NCI-H2227 (cell line): ENCODE data around the gene RALGDS.
"Not testable (repeated sequence)": the region's sequence is repeated elsewhere in the genome, so short reads cannot be mapped to it uniquely, and the experiment has no call there.

Experiments
- DNase-seq: peaks from one replicate; lab custom pipeline; 2025; ENCODE audit not compliant: unreplicated experiment; lab: John Stamatoyannopoulos, UW

RALGDS gene

DNA sequence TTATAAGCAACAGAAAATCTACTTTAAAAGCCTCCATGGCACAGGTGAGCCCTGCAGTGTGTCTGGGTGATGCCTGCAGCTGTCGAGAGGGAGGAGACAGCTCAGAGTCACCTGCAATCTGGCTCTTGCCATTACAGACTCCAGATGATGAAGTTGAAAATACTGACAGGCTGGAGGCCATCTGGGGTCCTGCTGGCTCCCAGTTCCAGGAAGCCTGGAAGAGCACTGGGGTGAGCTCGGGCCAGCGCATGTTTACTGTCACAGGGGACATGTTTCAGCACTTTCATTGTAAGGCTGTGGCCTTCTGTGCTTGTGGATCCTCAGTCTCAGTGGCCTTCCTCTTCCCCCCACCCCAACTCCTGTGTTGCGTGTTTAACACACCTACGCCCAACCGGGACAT lies 30.9 kb downstream of the RALGDS start:
- DNase-seq: no peak

DNA sequence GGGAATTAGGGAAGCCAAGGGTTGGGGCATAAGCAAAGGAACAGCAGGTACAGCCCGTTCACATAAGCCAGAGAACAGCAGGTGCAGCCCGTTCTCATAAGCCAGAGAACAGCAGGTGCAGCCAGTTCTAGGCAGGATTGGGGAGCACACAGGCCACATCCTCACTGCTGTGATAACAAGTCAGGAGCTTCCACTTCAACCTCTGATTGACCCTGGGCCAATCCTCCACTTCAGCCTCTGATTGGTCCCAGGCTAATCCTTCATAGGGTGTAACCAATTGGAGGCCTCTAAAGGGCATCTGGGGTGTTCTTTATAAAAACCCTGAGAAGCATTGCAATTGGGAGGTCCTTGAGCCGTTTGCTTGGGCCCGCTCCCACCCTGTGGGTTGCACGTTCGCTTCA lies 31.8 kb downstream of the RALGDS start:
- DNase-seq: no peak

DNA sequence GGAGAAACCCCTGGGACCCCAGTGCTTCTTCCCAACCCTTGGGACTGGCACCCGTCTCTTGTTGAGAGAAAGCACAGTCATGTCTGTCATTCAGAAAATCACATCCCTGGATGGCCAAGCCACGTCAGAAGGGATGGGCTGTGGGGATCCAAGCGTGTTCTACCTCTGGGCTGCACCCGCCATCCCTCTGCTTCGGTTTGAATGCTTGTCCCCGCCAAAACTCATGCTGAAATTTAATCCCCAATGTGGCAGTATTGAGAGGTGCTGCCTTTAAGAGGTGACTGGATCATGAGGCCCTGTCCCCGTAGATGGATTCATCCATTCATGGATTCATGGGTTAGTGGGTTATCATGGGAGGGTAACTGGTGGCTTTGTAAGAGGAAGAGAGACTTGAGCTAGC lies 32.3 kb downstream of the RALGDS start:
- DNase-seq: no peak

DNA sequence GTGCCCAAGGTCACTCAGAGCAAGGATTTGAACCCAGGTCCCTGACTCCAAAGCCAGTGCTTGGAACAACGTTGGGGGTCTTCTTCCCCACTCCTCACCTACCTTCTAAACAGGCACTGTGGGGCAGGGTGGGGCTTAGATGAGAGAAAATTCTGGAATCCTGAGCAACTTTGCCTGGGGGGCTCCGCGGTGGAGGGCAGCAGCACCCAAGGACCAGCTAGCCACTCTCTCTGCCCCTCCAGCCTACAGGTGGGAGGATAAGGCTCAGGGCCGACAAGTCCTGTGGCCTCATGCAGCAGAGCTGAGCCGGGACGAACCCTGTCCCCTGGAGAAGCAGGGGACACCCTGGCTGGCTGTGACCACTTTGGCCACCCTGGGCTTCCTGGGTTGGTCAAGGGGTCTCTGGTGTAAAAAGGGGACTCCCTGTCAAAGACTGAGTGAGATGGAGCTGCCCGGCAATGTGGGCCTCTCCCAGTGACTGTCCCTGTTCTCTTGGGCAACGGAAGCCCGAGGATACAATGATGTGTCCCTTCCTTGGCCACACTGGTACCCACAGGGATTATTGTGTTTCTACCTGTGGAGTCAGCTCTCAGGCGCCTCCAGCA lies 32.8 kb downstream of the RALGDS start:
- DNase-seq: no peak

DNA sequence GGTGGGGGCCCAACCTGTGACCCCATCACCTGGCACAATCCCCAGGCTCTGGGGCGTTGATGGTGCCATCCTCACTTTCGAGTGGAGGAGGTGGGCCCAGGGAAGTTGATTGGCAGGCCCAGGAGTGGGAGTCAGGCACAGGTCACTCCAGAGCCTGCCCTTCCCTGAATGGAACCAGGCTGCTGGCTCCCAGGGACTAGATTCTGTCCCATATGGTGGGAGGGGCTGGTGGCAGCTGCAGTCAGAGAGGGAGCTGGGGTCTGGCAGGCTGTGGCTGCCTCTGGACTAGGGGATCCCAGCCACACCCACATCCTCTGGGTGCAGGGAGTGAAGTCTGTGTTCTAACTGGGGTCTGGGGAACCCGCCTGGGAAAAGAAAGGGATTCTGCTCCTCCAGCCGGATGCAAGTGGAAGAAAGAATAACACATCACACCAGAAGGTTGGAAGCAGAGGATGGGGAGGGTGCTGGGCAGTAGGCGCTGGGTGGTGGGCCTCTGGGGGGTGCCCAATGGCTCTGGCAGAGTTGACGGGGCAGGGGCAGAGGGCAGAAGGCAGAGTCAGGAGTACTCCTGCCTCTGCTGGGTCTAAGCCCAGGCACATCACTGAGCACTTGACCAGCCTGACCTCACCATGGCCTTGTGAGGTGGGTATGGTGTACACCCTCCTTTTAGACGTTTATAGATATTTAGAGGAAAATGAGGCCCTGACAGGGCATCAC lies 33.5 kb downstream of the RALGDS start:
- no peak for DNase-seq

DNA sequence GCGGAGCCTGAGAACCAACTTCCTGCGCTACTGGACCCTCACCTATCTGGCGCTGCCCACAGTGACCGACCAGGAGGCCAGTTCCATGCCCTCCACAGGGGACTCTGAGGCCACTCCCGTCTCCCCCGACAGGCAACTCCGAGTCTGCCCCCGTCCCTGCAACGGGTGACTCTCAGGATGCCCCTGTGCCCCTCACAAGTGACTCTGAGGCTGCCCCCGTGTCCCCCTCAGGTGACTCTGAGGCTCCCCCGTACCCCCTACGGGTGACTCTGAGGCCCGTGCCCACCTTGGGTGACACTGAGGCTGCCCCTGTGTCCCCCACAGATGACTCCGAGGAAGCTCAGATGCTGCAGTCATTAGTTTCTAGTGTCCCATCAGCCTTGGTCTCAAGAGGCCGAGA lies 34.1 kb downstream of the RALGDS start:
- DNase-seq: no peak

DNA sequence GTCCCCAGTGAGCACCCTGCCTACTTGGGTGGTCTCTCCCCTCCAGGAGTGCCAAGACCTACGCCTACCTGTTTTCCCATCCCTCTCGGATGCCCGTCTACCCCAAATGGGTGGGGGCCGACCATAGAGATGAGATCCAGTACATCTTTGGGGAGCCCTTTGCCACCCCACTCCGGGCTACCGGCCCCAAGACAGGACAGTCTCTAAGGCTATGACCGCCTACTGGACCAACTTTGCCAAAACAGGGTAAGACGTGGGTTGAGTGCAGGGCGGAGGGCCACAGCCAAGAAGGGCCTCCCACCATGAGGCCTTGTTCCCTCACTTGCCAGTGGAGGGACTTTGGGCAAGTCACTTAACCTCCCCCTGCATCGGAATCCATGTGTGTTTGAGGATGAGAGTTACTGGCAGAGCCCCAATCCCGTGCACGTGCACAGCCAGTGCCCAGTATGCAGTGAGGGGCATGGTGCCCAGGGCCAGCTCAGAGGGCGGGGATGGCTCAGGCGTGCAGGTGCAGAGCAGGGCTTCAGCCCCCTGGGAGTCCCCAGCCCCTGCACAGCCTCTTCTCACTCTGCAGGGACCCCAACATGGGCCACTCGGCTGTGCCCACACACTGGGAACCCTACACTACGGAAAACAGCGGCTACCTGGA lies 34.7 kb downstream of the RALGDS start:
- DNase-seq: not testable (repeated sequence)

DNA sequence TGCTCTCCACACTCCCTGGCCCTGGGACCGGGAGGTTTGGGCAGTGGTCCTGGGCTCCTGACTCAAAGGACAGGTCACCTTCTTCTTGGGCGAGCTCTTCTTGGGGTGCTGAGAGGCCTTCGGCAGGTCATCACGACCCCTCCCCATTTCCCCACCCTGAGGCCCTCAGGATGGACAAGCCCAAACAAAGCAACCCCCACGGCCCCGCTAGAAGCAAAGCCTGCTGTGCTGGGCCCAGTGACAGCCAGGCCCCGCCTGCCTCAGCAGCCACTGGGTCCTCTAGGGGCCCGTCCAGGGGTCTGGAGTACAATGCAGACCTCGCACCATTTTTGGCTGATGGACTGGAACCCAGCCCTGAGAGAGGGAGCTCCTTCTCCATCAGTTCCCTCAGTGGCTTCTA lies 37.4 kb downstream of the RALGDS start:
- not testable (repeated sequence) for DNase-seq

DNA sequence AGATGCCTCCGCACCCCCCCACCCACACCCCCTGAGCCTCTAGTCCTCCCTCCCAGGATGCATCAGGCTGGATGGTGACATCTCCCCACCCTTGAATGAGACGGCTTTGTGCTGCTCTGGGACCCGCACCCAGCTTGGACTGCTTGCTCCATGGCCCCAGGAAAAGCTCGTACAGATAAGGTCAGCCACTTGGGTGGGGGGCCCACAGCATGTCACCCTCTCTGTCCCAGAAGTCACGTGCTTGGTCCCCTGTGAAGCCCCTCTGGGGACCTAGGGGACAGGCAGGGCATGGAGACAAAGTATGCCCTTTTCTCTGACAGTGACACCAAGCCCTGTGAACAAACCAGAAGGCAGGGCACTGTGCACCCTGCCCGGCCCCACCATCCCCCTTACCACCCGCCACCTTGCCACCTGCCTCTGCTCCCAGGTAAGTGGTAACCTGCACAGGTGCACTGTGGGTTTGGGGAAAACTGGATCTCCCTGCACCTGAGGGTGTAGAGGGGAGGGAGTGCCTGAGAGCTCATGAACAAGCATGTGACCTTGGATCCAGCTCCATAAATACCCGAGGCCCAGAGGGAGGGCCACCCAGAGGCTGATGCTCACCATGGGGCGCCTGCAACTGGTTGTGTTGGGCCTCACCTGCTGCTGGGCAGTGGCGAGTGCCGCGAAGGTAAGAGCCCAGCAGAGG lies 38.9 kb downstream of the RALGDS start:
- not testable (repeated sequence) for DNase-seq

DNA sequence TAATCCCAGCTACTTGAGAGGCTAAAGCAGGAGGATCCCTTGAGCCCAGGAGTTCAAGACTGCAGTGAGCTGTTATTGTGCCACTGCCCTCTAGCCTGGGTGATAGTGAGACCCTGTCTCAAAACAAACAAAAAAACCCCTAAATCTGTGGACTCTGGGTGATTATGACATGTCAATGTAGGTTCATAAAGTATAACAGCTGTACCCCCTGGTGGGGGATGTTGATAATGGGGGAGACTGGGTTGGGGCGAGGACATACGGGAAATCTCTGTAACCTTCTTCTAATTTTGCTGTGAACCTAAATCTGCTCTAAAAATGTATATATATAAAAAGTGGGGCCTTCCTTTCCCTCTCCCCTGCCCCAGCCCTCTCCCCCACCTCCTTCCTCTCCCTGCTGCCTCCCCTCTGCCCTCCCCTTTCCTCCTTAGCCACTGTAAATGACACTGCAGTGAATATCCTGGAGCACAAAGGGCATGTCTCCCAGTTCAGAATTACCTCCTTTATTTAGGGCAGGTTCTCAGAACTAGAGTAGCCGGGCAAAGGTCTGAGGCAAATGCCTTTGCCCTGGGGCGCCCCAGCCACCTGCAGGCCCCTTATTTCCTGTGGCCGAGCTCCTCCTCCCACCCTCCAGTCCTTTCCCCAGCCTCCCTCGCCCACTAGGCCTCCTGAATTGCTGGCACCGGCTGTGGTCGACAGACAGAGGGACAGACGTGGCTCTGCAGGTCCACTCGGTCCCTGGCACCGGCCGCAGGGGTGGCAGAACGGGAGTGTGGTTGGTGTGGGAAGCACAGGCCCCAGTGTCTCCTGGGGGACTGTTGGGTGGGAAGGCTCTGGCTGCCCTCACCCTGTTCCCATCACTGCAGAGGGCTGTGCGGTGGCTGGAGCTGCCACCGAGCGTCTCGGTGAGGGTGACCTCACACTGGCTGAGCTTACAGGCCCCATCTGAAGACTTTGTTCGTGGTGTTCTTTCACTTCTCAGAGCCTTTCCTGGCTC lies 40.0 kb downstream of the RALGDS start:
- DNase-seq: not testable (repeated sequence)

DNA sequence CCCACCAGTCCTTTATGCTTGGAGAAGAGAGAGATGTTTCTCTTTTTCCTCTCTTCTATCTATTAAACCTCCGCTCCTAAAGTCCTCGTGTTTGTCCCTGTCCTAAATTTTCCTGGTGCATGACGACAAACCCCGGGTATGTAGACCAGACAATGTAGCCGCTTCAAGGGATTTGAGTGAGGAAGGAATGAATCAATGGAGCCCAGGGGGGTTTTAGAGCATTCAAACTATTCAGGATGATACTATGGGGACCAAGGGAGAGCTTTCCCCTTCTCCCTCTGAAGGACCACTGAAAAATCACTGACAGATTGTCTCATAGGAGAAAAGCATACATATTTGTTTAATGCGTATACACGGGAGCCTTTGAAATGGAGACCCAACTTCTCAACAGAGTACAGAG lies 40.9 kb downstream of the RALGDS start:
- DNase-seq: no peak

DNA sequence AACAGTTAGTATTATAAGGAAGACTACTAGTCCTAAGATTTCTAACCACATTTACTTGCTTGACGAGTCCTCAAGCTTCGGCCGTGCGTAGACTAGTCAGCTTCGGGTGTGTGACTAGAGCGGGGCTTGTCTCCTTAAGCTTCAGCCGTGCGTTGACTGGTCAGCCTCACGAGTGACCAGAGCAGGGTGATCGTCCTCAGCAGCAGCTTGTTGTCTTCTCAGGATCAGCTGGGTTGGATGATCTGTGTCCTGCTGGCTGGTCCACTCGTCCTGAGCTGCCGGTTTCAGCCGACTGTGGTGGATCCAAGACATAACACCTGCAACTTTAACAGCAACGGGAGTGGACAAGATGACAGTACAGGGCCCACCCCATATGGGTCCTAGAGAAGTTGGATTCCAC lies 42.6 kb downstream of the RALGDS start:
- DNase-seq: no peak

DNA sequence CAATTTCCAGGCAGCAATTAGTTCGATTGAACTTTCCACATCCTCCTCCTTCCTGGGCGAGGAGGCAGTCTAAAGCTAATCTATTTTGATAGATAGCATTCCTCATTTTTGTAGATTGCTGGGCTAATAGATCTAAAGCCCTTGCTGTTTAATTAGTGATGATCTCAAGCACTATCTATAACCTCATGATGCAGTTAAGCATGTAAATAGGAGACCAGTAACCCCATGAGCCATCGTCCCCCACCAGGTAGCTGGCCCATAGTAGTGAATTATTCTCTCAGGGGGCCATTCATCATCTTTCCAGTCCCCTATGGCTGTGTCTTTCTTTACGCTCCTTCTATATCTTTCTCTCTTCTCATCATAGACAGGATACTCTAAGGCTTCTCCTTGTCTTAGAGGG lies 44.3 kb downstream of the RALGDS start:
- no peak for DNase-seq

DNA sequence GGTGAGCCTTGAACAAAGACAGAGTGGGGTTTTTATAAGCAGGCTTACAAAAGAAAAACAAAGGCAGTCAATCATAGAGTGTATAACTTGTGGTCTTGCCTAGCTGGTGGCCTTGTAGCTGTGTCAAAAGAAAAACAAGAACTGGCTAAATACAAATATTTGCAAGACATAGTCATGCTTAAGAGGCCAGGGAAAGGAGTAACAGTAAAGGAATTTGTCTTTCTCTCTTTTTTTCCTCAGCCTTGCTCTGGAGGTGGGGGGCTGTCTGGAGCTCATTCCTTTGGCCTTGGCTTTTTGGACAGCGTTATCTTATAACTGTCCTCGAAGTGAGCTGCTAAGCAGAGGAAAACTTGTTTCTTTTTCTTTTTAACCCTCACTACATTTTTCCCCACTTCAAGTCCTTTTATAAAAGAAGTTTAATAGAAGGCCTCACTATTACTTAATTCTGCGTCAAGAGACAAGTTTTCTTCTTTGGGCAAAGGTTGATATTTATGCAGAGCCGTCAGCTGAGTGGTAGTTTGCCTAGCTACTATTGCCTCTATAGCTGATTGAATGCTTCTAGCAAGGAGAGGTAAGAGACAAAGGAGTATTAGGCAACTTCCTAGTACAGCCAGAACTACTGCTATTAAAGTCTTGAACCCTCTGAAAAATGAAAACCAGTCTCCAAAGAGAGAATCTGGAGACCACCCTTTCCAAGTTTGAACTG lies 45.0 kb downstream of the RALGDS start:
- DNase-seq: no peak

DNA sequence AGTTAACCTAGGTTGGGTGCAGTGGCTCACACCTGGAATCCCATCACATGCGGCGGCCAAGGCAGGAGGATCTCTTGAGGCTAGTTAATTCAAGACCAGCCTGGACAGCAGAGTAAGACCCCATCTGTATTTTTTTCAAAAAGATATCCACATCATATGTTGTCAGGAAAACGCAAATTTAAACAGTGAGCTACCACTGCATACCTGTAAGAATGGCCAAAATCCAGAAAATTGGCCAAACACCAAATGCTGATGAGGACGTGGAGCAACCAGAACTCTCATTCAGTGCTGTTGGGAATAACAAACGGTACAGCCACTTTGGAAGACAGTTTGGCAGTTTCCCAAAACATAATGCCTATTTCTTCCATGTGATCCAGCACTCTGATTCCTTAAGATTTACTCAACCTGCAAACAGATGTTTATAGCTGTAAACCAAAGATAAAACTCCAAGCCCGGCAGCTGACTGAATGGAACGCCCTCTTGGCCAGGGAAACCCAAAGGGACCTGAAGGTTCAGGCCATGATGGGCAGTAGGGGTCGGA lies 46.9 kb downstream of the RALGDS start:
- DNase-seq: no peak

DNA sequence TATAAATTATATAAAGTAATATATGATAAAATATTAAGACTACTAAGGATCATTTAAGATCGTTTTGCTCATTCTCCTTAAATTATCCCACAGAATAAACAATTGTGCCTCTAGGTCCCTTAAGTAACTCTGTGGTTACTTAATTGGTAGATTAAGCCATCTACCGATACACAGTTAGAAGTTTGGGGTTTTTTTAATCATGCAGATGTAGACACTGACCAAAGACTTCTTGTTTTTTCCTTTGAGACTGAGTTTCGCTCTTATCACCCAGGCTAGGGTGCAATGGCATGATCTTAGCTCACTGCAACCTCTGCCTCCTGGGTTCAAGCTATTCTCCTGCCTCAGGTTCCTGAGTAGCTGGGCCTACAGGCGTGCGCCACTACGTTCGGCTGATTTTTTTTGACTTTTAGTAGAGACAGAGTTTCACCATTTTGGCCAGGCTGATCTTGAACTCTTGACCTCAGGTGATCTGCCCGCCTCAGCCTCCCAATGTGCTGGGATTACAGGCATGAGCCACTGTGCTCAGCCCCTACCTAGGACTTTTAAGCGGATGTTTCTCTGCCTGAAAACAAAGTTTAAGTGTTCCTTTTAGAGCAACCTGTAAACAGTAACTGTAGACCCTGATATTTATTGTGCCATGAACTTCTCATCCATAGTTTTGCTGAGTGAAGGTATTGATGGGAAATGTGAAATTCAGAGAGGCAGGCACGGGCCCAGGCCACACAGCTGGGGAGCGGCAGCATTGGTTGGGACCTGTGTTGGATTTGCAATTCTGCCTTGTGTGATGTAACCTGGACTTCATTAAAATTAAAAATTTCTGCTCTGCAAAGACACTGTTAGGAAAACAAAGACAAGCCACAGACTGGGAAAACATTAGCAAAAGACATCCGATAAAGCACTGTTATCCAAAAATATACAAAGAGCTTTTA lies 47.7 kb downstream of the RALGDS start:
- no peak for DNase-seq

DNA sequence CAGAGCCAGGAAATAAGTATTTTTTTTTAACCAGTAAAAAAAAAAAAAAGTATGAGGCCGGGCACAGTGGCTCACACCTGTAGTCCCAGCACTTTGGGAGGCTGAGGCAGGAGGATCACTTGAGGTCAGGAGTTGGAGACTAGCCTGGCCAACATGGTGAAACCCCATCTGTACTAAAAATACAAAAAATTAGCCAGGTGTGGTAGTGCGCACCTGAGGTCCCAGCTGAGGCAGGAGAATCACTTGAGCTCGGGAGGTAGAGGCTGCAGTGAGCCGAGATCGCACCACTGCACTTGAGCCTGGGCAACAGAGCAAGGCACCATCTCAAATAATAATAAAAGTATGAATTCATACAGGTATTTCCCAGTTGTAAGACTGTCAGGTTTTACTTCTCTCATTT lies 48.8 kb downstream of the RALGDS start:
- DNase-seq: not testable (repeated sequence)

DNA sequence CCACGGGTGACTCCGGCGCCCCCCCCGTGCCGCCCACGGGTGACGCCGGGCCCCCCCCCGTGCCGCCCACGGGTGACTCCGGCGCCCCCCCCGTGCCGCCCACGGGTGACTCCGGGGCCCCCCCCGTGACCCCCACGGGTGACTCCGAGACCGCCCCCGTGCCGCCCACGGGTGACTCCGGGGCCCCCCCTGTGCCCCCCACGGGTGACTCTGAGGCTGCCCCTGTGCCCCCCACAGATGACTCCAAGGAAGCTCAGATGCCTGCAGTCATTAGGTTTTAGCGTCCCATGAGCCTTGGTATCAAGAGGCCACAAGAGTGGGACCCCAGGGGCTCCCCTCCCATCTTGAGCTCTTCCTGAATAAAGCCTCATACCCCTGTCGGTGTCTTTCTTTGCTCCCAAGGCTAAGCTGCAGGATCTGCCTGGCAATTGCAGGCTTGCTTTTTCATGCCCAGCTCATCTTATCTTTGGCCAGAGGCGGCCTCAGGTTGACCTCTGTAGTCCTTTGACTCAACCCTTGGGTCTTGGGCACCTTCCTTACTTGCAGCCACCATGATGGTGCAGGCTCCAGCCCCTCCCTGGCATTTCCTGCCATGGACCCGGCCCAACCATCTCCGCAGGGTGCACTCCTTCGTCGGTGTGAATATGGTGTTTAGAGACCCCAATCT lies 49.4 kb downstream of the RALGDS start:
- DNase-seq: no peak
